ENCODE results near the gene POR. TPM values are rescaled to one million over a fixed set of nuclear protein-coding genes. Genes with fewer than 3 reads are reported as not detected.

Gene POR
- total and polyA plus RNA-seq, 2 of the 13 experiments (the other 11 are each of a cell fraction or from before 2014, with no cell fraction given) = 145 to 266 TPM

DNA sequence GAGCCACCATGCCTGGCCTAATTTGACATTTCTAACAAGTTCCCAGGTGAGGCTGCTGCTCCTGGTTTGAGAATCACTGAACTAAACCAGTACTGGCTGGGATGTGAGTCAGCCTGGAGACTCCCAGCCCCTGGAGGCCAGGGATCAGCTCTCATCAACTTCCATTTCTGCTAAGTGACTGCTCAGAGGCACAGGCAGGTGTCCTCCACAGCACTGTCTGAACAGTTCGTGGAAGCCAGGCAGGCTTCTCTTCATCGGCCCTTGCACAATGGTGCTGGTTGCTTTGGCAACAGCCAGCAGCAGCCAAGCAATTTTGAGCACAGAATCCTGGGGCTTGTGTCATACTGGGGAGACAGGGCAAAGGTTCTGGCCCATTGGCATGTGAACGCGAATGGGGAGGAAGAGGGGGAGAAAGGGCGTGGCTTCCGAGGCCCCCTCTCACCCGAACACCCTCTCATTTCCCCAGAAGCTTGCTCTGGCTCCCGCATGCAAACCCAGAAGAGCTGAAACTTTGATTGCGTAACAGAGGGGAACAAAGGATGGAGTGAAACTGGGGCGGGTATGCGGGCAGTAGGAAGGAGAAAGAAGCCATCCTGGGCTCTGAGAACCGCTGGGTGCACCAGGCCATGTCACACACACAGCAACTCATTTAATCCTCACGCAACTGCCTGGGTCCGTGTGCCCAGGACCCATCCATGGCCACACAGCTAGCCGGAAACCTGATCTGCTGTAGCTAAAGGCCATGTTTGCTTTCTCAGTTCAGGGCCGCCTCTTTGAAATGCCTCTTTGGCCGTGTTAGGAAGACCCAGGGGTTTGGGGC lies 9.0 kb upstream of the POR start (continued):
- TF ChIP-seq, protein P1, sequence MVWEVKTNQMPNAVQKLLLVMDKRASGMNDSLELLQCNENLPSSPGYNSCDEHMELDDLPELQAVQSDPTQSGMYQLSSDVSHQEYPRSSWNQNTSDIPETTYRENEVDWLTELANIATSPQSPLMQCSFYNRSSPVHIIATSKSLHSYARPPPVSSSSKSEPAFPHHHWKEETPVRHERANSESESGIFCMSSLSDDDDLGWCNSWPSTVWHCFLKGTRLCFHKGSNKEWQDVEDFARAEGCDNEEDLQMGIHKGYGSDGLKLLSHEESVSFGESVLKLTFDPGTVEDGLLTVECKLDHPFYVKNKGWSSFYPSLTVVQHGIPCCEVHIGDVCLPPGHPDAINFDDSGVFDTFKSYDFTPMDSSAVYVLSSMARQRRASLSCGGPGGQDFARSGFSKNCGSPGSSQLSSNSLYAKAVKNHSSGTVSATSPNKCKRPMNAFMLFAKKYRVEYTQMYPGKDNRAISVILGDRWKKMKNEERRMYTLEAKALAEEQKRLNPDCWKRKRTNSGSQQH (CRISPR knock-in tag; IDR thresholded peaks at IDR 0.05; ENCODE audit: low read depth) = no peak
- TF ChIP-seq SRF (IDR thresholded peaks at IDR 0.05; ENCODE audit: low read depth, low read length) = peak; percentile 27; the same call in 1 of the 2 replicates
- peak; percentile 89; the same call in 1 of the 2 replicates for TF ChIP-seq ARID4A (CRISPR knock-in tag; IDR thresholded peaks at IDR 0.05; ENCODE audit: borderline replicate concordance)
- peak; percentile 22; the same call in 1 of the 2 replicates for TF ChIP-seq ZNF749 (CRISPR knock-in tag; IDR thresholded peaks at IDR 0.05; ENCODE audit: borderline replicate concordance)
- TF ChIP-seq, protein P2, sequence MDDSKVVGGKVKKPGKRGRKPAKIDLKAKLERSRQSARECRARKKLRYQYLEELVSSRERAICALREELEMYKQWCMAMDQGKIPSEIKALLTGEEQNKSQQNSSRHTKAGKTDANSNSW (CRISPR knock-in tag; IDR thresholded peaks at IDR 0.05; ENCODE audit: borderline replicate concordance) = no peak
- TF ChIP-seq ARNTL (CRISPR knock-in tag; IDR thresholded peaks at IDR 0.05) = peak; percentile 74
- TF ChIP-seq TGIF2 (CRISPR knock-in tag; IDR thresholded peaks at IDR 0.05) = peak; percentile 80
- TF ChIP-seq, protein P3, sequence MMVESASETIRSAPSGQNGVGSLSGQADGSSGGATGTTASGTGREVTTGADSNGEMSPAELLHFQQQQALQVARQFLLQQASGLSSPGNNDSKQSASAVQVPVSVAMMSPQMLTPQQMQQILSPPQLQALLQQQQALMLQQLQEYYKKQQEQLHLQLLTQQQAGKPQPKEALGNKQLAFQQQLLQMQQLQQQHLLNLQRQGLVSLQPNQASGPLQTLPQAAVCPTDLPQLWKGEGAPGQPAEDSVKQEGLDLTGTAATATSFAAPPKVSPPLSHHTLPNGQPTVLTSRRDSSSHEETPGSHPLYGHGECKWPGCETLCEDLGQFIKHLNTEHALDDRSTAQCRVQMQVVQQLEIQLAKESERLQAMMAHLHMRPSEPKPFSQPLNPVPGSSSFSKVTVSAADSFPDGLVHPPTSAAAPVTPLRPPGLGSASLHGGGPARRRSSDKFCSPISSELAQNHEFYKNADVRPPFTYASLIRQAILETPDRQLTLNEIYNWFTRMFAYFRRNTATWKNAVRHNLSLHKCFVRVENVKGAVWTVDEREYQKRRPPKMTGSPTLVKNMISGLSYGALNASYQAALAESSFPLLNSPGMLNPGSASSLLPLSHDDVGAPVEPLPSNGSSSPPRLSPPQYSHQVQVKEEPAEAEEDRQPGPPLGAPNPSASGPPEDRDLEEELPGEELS (CRISPR knock-in tag; IDR thresholded peaks at IDR 0.05) = peak; percentile 67
- TF ChIP-seq RFXAP (CRISPR knock-in tag; IDR thresholded peaks at IDR 0.05; ENCODE audit: borderline replicate concordance) = peak; percentile 86
- TF ChIP-seq ZFP36L2 (CRISPR knock-in tag; IDR thresholded peaks at IDR 0.05) = no peak
- peak; percentile 72 to 78 for TF ChIP-seq POLR2A (IDR thresholded peaks at IDR 0.05; ENCODE audit: insufficient read depth in 1 of 2, low read depth in 2 of 2, low read length in 2 of 2)
- TF ChIP-seq ZFP82 (CRISPR knock-in tag; IDR thresholded peaks at IDR 0.05; ENCODE audit: borderline replicate concordance) = peak; percentile 95; the same call in 1 of the 2 replicates
- TF ChIP-seq, protein P4, sequence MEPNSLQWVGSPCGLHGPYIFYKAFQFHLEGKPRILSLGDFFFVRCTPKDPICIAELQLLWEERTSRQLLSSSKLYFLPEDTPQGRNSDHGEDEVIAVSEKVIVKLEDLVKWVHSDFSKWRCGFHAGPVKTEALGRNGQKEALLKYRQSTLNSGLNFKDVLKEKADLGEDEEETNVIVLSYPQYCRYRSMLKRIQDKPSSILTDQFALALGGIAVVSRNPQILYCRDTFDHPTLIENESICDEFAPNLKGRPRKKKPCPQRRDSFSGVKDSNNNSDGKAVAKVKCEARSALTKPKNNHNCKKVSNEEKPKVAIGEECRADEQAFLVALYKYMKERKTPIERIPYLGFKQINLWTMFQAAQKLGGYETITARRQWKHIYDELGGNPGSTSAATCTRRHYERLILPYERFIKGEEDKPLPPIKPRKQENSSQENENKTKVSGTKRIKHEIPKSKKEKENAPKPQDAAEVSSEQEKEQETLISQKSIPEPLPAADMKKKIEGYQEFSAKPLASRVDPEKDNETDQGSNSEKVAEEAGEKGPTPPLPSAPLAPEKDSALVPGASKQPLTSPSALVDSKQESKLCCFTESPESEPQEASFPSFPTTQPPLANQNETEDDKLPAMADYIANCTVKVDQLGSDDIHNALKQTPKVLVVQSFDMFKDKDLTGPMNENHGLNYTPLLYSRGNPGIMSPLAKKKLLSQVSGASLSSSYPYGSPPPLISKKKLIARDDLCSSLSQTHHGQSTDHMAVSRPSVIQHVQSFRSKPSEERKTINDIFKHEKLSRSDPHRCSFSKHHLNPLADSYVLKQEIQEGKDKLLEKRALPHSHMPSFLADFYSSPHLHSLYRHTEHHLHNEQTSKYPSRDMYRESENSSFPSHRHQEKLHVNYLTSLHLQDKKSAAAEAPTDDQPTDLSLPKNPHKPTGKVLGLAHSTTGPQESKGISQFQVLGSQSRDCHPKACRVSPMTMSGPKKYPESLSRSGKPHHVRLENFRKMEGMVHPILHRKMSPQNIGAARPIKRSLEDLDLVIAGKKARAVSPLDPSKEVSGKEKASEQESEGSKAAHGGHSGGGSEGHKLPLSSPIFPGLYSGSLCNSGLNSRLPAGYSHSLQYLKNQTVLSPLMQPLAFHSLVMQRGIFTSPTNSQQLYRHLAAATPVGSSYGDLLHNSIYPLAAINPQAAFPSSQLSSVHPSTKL (CRISPR knock-in tag; IDR thresholded peaks at IDR 0.05) = peak; percentile 84
- peak; percentile 86; the same call in 1 of the 2 replicates for TF ChIP-seq ZNF124 (CRISPR knock-in tag; IDR thresholded peaks at IDR 0.05)
- TF ChIP-seq GLMP (CRISPR knock-in tag; IDR thresholded peaks at IDR 0.05; ENCODE audit: borderline replicate concordance) = no peak
